MCF 10A (cell line): ENCODE results near the gene CACNA2D3. TPM values are rescaled to one million over a fixed set of nuclear protein-coding genes. Genes with fewer than 3 reads are reported as not detected.

ENCODE experiments used
- BruUV-seq: library from RNA; stranded (reverse); fragments of 400-500 nt; replicated peaks from 2 replicates; lab custom pipeline; 2021; lab: Mats Ljungman, UMichigan
- CTCF ChIA-PET: fragments of 300-600 bp; sonication (Branson Sonifier 250); formaldehyde crosslinking; extraction: SDS; loops from one replicate; lab custom pipeline; 2021; ENCODE audit warnings: antibody characterized with exemption, inconsistent platforms; lab: Yijun Ruan, JAX
- POLR2A ChIA-PET: fragments of 300-600, 350-650 bp; sonication (Branson Sonifier 250); formaldehyde crosslinking; extraction: SDS; loops from one replicate; lab custom pipeline; 2020; ENCODE audit warnings: antibody characterized with exemption, inconsistent platforms; lab: Yijun Ruan, JAX
- DNase-seq: peaks from one replicate; pipeline ENCODE4 v3.0.0-alpha.2; 2018; ENCODE audit not compliant: unreplicated experiment
- H3K27ac Mint-ChIP-seq: one replicate; pipeline ENCODE4 v1.8.0; 2022; ENCODE audit warnings: mild to moderate bottlenecking, low read depth, mixed read lengths; ENCODE audit not compliant: unreplicated experiment
- H3K27me3 Mint-ChIP-seq: one replicate; pipeline ENCODE4 v1.8.0; 2022; ENCODE audit warnings: mixed read lengths; ENCODE audit not compliant: insufficient read depth, unreplicated experiment
- H3K36me3 Mint-ChIP-seq: one replicate; pipeline ENCODE4 v1.8.0; 2022; ENCODE audit warnings: mild to moderate bottlenecking, moderate library complexity, mixed read lengths; ENCODE audit not compliant: insufficient read depth, unreplicated experiment
- H3K4me1 Mint-ChIP-seq: one replicate; pipeline ENCODE4 v1.8.0; 2022; ENCODE audit warnings: mixed read lengths; ENCODE audit not compliant: insufficient read depth, unreplicated experiment
- H3K4me3 Mint-ChIP-seq: one replicate; pipeline ENCODE4 v1.8.0; 2022; ENCODE audit warnings: mild to moderate bottlenecking, moderate library complexity, mixed read lengths; ENCODE audit not compliant: unreplicated experiment
- H3K9me3 Mint-ChIP-seq: one replicate; pipeline ENCODE4 v1.8.0; 2022; ENCODE audit warnings: mixed read lengths; ENCODE audit not compliant: unreplicated experiment
- intact Hi-C: fragments of 100-400 bp; cut with micrococcal nuclease; formaldehyde crosslinking; loops from 2 replicates; pipeline ENCODE4 v1.14.1; 2022
- total RNA-seq: library from RNA; stranded (reverse); gene quantifications from 2 replicates; pipeline ENCODE4 v1.2.3, GENCODE V29; 2022
- TF ChIP-seq, protein P1 (sequence below): fragments of 200-600 bp; IDR thresholded peaks from one replicate; pipeline ENCODE4 v1.8.0; 2022; ENCODE audit warnings: antibody characterized with exemption, mild to moderate bottlenecking; ENCODE audit not compliant: unreplicated experiment

CACNA2D3 gene
- total RNA-seq, 1 experiment from 2014 or later = 2.3 TPM

DNA sequence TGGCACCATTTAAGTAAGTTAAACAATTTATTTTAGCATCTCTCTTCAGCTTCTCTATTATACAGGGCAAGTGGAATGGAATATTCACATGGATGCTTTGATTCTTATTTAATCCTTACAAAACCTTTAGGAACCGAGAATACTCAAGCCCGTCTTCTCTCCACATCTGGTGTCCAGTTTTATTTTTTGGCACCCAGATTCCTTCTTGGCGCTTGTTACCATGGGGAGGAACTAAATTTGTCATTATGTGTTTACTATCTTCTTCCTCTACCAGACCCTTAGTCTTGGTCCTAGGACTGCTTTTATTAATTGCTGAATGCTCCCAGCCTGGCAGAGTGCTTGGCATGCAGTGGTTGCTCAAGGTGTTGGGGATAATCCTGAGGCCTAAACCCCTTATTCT lies 138.8 kb downstream of the CACNA2D3 start:
- Mint-ChIP-seq H3K4me1 (no peaks in the 10 kb centered on the region), H3K9me3 (no peaks in the 10 kb centered on the region), H3K27me3 (peaks cover 31% of the 10 kb centered on the region), H3K36me3 (no peaks in the 10 kb centered on the region), H3K27ac (no peak overlapping the region), H3K4me3 (no peak overlapping the region)
- POLR2A ChIA-PET = no interaction called here
- intact Hi-C loops = no loop called here
- BruUV-seq = no TSS peak
- no peak for DNase-seq
- CTCF ChIA-PET = interaction anchor here (0.6 kb wide), 1 partner anchor 991 kb away, joined by 3 read pairs; no protein-coding TSS in a partner anchor
- TF ChIP-seq, protein P1, sequence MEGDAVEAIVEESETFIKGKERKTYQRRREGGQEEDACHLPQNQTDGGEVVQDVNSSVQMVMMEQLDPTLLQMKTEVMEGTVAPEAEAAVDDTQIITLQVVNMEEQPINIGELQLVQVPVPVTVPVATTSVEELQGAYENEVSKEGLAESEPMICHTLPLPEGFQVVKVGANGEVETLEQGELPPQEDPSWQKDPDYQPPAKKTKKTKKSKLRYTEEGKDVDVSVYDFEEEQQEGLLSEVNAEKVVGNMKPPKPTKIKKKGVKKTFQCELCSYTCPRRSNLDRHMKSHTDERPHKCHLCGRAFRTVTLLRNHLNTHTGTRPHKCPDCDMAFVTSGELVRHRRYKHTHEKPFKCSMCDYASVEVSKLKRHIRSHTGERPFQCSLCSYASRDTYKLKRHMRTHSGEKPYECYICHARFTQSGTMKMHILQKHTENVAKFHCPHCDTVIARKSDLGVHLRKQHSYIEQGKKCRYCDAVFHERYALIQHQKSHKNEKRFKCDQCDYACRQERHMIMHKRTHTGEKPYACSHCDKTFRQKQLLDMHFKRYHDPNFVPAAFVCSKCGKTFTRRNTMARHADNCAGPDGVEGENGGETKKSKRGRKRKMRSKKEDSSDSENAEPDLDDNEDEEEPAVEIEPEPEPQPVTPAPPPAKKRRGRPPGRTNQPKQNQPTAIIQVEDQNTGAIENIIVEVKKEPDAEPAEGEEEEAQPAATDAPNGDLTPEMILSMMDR = no peak

DNA sequence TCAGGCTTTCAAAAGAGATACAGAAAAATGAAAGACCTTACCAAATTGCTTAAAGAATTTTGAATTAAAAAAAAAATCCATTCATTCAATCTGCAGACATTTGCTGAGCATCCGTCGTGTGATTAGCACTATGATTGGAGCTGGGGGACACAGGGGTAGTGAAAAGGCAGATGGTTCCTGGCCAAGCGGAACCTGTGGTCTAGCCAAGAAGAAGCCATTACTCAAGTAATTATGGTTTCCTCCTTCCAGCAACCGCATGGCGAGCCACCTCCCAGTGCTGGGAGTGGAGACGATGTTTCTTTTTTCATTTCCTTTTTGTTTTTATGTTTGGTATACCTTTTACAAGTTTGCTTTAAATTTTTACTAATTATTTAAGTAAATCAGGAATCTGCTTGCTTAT lies 140.2 kb downstream of the CACNA2D3 start:
- no TSS peak for BruUV-seq
- H3K4me3 Mint-ChIP-seq = no peak overlapping the region
- no peaks in the 10 kb centered on the region for H3K36me3 Mint-ChIP-seq
- POLR2A ChIA-PET = no interaction called here
- CTCF ChIA-PET = no interaction called here
- peaks cover 32% of the 10 kb centered on the region for H3K27me3 Mint-ChIP-seq
- no peaks in the 10 kb centered on the region for H3K9me3 Mint-ChIP-seq
- H3K4me1 Mint-ChIP-seq = no peaks in the 10 kb centered on the region
- intact Hi-C loops = no loop called here
- no peak for DNase-seq
- TF ChIP-seq, protein P1 = no peak
- no peak overlapping the region for H3K27ac Mint-ChIP-seq

DNA sequence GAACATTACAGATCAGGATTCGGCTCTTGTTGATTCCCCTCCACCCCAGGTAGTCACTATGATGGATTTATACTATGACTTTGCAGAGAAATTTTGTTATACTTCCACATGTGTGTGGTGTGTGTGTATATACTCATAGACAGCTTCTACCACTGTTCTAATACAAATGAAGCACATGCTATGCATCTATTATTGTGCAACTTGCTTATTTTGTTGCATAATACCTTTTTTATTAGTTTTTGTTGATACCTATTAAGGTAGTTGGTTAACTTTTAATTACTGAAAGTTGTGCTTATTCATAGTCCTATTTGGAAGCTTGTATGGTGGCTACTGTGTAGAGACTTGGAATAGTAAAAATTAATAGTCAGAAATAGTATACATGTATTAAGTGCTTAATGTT lies 140.6 kb downstream of the CACNA2D3 start:
- no peak for DNase-seq
- ChIA-PET CTCF (no interaction called here), POLR2A (no interaction called here)
- Mint-ChIP-seq H3K9me3 (no peaks in the 10 kb centered on the region), H3K4me1 (no peaks in the 10 kb centered on the region), H3K36me3 (no peaks in the 10 kb centered on the region), H3K4me3 (no peak overlapping the region), H3K27ac (no peak overlapping the region), H3K27me3 (peaks cover 28% of the 10 kb centered on the region)
- intact Hi-C loops = no loop called here
- BruUV-seq = no TSS peak
- TF ChIP-seq, protein P1 = no peak

DNA sequence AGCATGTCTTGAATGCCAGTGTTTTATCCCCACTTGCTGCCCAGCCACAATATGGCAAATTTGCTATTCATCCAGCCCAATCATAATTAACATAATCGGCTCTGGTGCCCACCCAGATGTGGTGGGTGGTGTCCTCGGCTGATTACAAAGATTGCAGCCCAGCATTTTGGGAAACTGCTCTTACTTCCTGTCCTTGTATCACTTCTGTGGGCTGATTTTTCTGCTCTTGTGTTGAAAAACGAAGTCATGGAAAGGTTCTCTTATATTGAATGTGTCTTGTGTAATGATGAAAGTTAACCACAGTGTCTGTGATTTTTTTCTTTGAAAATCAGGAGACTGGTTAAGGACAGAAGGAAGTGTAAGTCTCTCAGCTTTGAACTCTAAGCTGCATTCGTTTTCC lies 141.7 kb downstream of the CACNA2D3 start:
- Mint-ChIP-seq H3K27me3 (peaks cover 24% of the 10 kb centered on the region), H3K4me1 (no peaks in the 10 kb centered on the region), H3K36me3 (no peaks in the 10 kb centered on the region), H3K27ac (no peak overlapping the region), H3K9me3 (no peaks in the 10 kb centered on the region), H3K4me3 (no peak overlapping the region)
- CTCF ChIA-PET = no interaction called here
- no TSS peak for BruUV-seq
- TF ChIP-seq, protein P1 = no peak
- no peak for DNase-seq
- intact Hi-C loops = no loop called here
- POLR2A ChIA-PET = no interaction called here
